ENCODE data around the gene PILRA. TPM values are rescaled to one million over a fixed set of nuclear protein-coding genes. Genes with fewer than 3 reads are reported as not detected.

PILRA gene
- total and polyA plus RNA-seq, 4 experiments from 2014 or later: 0.32 to 5.8 (median 5.7) TPM; not detected in 1

DNA sequence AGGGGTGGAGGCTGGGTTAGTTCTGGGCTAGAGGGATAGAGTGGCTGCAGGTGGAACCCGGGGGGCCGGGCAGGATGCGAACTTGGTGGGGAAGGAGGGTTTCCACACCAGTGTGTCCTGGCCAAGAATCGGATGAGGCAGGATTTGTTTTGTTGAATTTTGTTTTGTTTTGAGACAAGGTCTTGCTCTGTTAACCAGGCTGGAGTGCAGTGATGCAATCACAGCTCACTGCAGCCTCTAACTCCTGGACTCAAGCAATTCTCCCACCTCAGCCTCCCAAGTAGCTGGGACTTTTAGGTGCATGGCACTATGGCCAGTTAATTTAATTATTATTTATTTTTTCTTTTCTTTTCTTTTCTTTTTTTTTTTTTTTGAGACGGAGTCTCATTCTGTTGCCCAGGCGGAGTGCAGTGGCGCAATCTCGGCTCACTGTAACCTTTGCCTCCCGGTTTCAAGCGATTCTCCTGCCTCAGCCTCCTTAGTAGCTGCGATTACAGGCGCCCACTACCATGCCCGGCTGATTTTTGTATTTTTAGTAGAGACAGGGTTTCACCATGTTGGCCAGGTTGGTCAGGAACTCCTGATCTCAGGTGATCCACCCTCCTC lies 76.0 kb downstream of the PILRA start:
- Mint-ChIP-seq H3K36me3 (no peaks in the 10 kb centered on the region), H3K27ac (no peak overlapping the region), H3K4me3 (peak overlapping the region in 4 of 8 donors; percentile 1 to 43 (median 18)), H3K9me3 (no peaks in the 10 kb centered on the region), H3K27me3 (no peaks in the 10 kb centered on the region), H3K4me1 (peaks cover under 1 to 14% (median 4%) of the 10 kb centered on the region in 4 donors)
- POLR2A ChIA-PET (ENCODE audit: partially characterized antibody): interaction anchor here (1.0 to 3.1 kb wide), 3 partner anchors 11 to 19 kb away, joined by 4 to 33 read pairs (median 10); partner anchors contain the start of genes MEPCE and PPP1R35
- Histone ChIP-seq H3K27ac (ENCODE audit: low read depth, low read length) (no peak overlapping the region), H3K4me3 (ENCODE audit: low read length in 2 of 2) (no peak overlapping the region), H3K36me3 (ENCODE audit: insufficient read depth, low read length) (no peaks in the 10 kb centered on the region), H3K9me3 (ENCODE audit: control insufficient read depth in 1 of 2, low read length in 2 of 2) (no peaks in the 10 kb centered on the region), H3K27me3 (ENCODE audit: insufficient read depth, low read length) (no peaks in the 10 kb centered on the region), H3K4me1 (ENCODE audit: insufficient read depth, low read length) (peaks cover 22% of the 10 kb centered on the region)
- no peak for DNase-seq
- intact Hi-C loops (cut with micrococcal nuclease): no loop called here
- CTCF ChIA-PET (ENCODE audit: partially characterized antibody): interaction anchor here (0.7 to 1.8 kb wide), 7 partner anchors 20 to 378 kb away, joined by 3 to 7 read pairs (median 5); no protein-coding TSS in a partner anchor

Other genes starting within 250 kb of the PILRA start
- 1 to 10 TPM; 6.4 to 6.8 TPM for gene MBLAC1, start 246.5 kb upstream of the PILRA start, total RNA-seq
- gene MBLAC1, start 246.5 kb upstream of the PILRA start, polyA plus RNA-seq: 1 to 10 TPM in 1 of 2 donors, under 1 TPM in 1; 0.77 to 1.2 TPM
- 100 to 1,000 TPM; 178 to 189 TPM for gene LAMTOR4, start 224.6 kb upstream of the PILRA start, total RNA-seq
- gene LAMTOR4, start 224.6 kb upstream of the PILRA start, polyA plus RNA-seq: 100 to 1,000 TPM; 423 to 501 TPM
- gene TRAPPC14, start 214.8 kb upstream of the PILRA start, total RNA-seq: 10 to 100 TPM; 68.7 to 73.0 TPM
- gene TRAPPC14, start 214.8 kb upstream of the PILRA start, polyA plus RNA-seq: 1 to 10 TPM; 1.4 to 5.5 TPM
- gene GAL3ST4, start 204.9 kb upstream of the PILRA start, total RNA-seq: 1 to 10 TPM; 8.0 to 8.9 TPM
- gene GAL3ST4, start 204.9 kb upstream of the PILRA start, polyA plus RNA-seq: 1 to 10 TPM; 2.3 to 5.0 TPM
- gene GPC2, start 196.1 kb upstream of the PILRA start, total RNA-seq: 10 to 100 TPM; 11.8 to 12.5 TPM
- gene GPC2, start 196.1 kb upstream of the PILRA start, polyA plus RNA-seq: under 1 TPM in 1 of 2 donors, not detected in 1; 0.73 TPM
- 1 to 10 TPM; 6.5 to 7.7 TPM for gene STAG3, start 195.6 kb upstream of the PILRA start, total RNA-seq
- 1 to 10 TPM; 1.6 to 3.7 TPM for gene STAG3, start 195.6 kb upstream of the PILRA start, polyA plus RNA-seq
- 10 to 100 TPM; 77.4 to 85.2 TPM for gene PVRIG, start 153.5 kb upstream of the PILRA start, total RNA-seq
- gene PVRIG, start 153.5 kb upstream of the PILRA start, polyA plus RNA-seq: 10 to 100 TPM; 68.2 to 87.3 TPM
- gene SPDYE3, start 65.8 kb upstream of the PILRA start, total RNA-seq: not detected
- 1 to 10 TPM; 6.3 to 9.9 TPM for gene SPDYE3, start 65.8 kb upstream of the PILRA start, polyA plus RNA-seq
- 100 to 1,000 TPM; 104 to 117 TPM for gene PILRB, start 15.4 kb upstream of the PILRA start, total RNA-seq
- gene PILRB, start 15.4 kb upstream of the PILRA start, polyA plus RNA-seq: 1 to 10 TPM; 1.1 to 5.2 TPM
- 10 to 100 TPM; 10.1 to 12.4 TPM for gene ZCWPW1, start 55.2 kb downstream of the PILRA start, total RNA-seq
- gene ZCWPW1, start 55.2 kb downstream of the PILRA start, polyA plus RNA-seq: 1 to 10 TPM; 5.0 to 6.1 TPM
- gene MEPCE, start 56.3 kb downstream of the PILRA start, total RNA-seq: 10 to 100 TPM; 57.3 to 58.8 TPM
- gene MEPCE, start 56.3 kb downstream of the PILRA start, polyA plus RNA-seq: 10 to 100 TPM in 1 of 2 donors, 1 to 10 TPM in 1; 7.9 to 11.8 TPM
- gene PPP1R35, start 63.0 kb downstream of the PILRA start, total RNA-seq: 10 to 100 TPM; 77.7 to 83.8 TPM
- 10 to 100 TPM; 28.6 to 49.7 TPM for gene PPP1R35, start 63.0 kb downstream of the PILRA start, polyA plus RNA-seq
- gene SPACDR, start 90.8 kb downstream of the PILRA start, total RNA-seq: 1 to 10 TPM; 4.6 to 5.7 TPM
- gene SPACDR, start 90.8 kb downstream of the PILRA start, polyA plus RNA-seq: under 1 TPM; 0.26 to 0.34 TPM
- 100 to 1,000 TPM; 144 to 154 TPM for gene TSC22D4, start 105.7 kb downstream of the PILRA start, total RNA-seq
- gene TSC22D4, start 105.7 kb downstream of the PILRA start, polyA plus RNA-seq: 10 to 100 TPM; 30.0 to 34.5 TPM
- gene NYAP1, start 110.4 kb downstream of the PILRA start, total RNA-seq: under 1 TPM; 0.38 to 0.58 TPM
- gene NYAP1, start 110.4 kb downstream of the PILRA start, polyA plus RNA-seq: not detected
- gene AGFG2, start 165.7 kb downstream of the PILRA start, total RNA-seq: 10 to 100 TPM; 56.6 to 58.3 TPM
- gene AGFG2, start 165.7 kb downstream of the PILRA start, polyA plus RNA-seq: 10 to 100 TPM; 19.7 to 35.6 TPM
- 100 to 1,000 TPM; 119 to 126 TPM for gene SAP25, start 200.4 kb downstream of the PILRA start, total RNA-seq
- under 1 TPM in 1 of 2 donors, not detected in 1; 0.72 TPM for gene SAP25, start 200.4 kb downstream of the PILRA start, polyA plus RNA-seq
- 100 to 1,000 TPM; 392 to 412 TPM for gene LRCH4, start 212.6 kb downstream of the PILRA start, total RNA-seq
- 100 to 1,000 TPM; 119 to 167 TPM for gene LRCH4, start 212.6 kb downstream of the PILRA start, polyA plus RNA-seq
- gene FBXO24, start 212.8 kb downstream of the PILRA start, total RNA-seq: 1 to 10 TPM; 1.6 to 2.1 TPM
- gene FBXO24, start 212.8 kb downstream of the PILRA start, polyA plus RNA-seq: under 1 TPM; 0.36 to 0.77 TPM
- 10 to 100 TPM in 1 of 2 experiments, 1 to 10 TPM in 1; 7.2 to 10.6 TPM for gene PCOLCE, start 228.9 kb downstream of the PILRA start, total RNA-seq
- 1 to 10 TPM; 1.3 to 1.6 TPM for gene PCOLCE, start 228.9 kb downstream of the PILRA start, polyA plus RNA-seq
- 10 to 100 TPM; 13.4 to 15.6 TPM for gene MOSPD3, start 239.1 kb downstream of the PILRA start, total RNA-seq
- 10 to 100 TPM; 24.6 to 32.1 TPM for gene MOSPD3, start 239.1 kb downstream of the PILRA start, polyA plus RNA-seq

Data from CD4-positive, alpha-beta memory T cell (primary cell).